HepG2 (cell line): ENCODE data around the gene ATP9B. TPM values are rescaled to one million over a fixed set of nuclear protein-coding genes. Genes with fewer than 3 reads are reported as not detected.

Experiments
- MYC ChIP-seq: sonication (generic); formaldehyde crosslinking; IDR thresholded peaks from 2 replicates; pipeline ENCODE4 v1.9.0; 2021; ENCODE audit warnings: missing genetic modification reagents, borderline replicate concordance
- NFATC3 ChIP-seq: sonication (generic); formaldehyde crosslinking; IDR thresholded peaks from 2 replicates; pipeline ENCODE4 v1.5.1; 2020; ENCODE audit warnings: mild to moderate bottlenecking, missing genetic modification reagents
- NFE2 ChIP-seq: sonication (generic); formaldehyde crosslinking; IDR thresholded peaks from 2 replicates; pipeline ENCODE4 v1.4.0; 2020; ENCODE audit warnings: missing genetic modification reagents
- NONO ChIP-seq, 2 experiments: fragments of 450-650 bp in 1 of 2; sonication (generic) in 1 of 2; formaldehyde crosslinking in 1 of 2; IDR thresholded peaks in 1 of 2; conservative IDR thresholded peaks in 1 of 2; 2 replicates each; pipeline versions ENCODE4 v1.6.1 to v1.8.0; 2017 to 2022; ENCODE audit warnings: mild to moderate bottlenecking in 1 of 2, missing genetic modification reagents in 1 of 2, moderate library complexity in 1 of 2
- SCMH1 ChIP-seq: sonication (generic); formaldehyde crosslinking; IDR thresholded peaks from 2 replicates; pipeline ENCODE4 v1.9.0; 2021; ENCODE audit warnings: missing genetic modification reagents, mild to moderate bottlenecking, borderline replicate concordance
- SOX6 ChIP-seq, 2 experiments: fragments of 450-650 bp in 1 of 2; sonication (generic) in 1 of 2; formaldehyde crosslinking in 1 of 2; IDR thresholded peaks; 2 replicates each; pipeline versions ENCODE4 v1.4.0 to v1.6.1; 2017 to 2020; ENCODE audit warnings: antibody characterized with exemption in 1 of 2, mild to moderate bottlenecking in 1 of 2, missing genetic modification reagents in 1 of 2
- TMF1 ChIP-seq: sonication (generic); formaldehyde crosslinking; IDR thresholded peaks from 2 replicates; pipeline ENCODE4 v1.8.1; 2022; ENCODE audit warnings: low read depth, missing genetic modification reagents
- XBP1 ChIP-seq: sonication (generic); formaldehyde crosslinking; IDR thresholded peaks from 2 replicates; pipeline ENCODE4 v1.5.0; 2020; ENCODE audit warnings: missing genetic modification reagents
- ZKSCAN1 ChIP-seq: fragments of 150-350 bp; IDR thresholded peaks from 2 replicates; pipeline ENCODE4 v1.6.1; 2014; ENCODE audit warnings: low read length
- ZNF138 ChIP-seq: sonication (generic); formaldehyde crosslinking; IDR thresholded peaks from 2 replicates; pipeline ENCODE4 v1.5.0; 2020; ENCODE audit warnings: mild to moderate bottlenecking, low read depth, missing genetic modification reagents
- ZNF468 ChIP-seq: sonication (generic); formaldehyde crosslinking; IDR thresholded peaks from 2 replicates; pipeline ENCODE4 v1.8.0; 2022; ENCODE audit warnings: mild to moderate bottlenecking, moderate library complexity, missing genetic modification reagents
- ZNF850 ChIP-seq: sonication (generic); formaldehyde crosslinking; conservative IDR thresholded peaks from 2 replicates; pipeline ENCODE4 v1.9.0; 2021; ENCODE audit warnings: mild to moderate bottlenecking, missing genetic modification reagents
- polyA plus RNA-seq, 8 experiments: library from polyadenylated mRNA; depleted of rRNA in 3 of 8; stranded (reverse) in 7 of 8; unstranded in 1 of 8; fragments of >200 nt; fragmentation: Illumina TruSeq in 4 of 8; extraction: Trizol in 4 of 8; gene quantifications; 2 replicates each; pipeline versions ENCODE4 v1.2.1 to v1.2.3, GENCODE V29; 2011 to 2016; ENCODE audit warnings: low read depth in 4 of 8, missing spikeins in 1 of 8, mixed read lengths in 1 of 8; ENCODE audit not compliant: insufficient read depth in 1 of 8
- total RNA-seq, 5 experiments: library from RNA; depleted of rRNA; stranded (reverse); fragments of >200 nt; fragmentation: Illumina TruSeq; extraction: Trizol; gene quantifications; 2 replicates each; pipeline ENCODE4 v1.2.3, GENCODE V29; 2016; ENCODE audit warnings: low read depth in 1 of 5
- TF ChIP-seq, protein P1 (sequence below): sonication (generic); formaldehyde crosslinking; IDR thresholded peaks from 2 replicates; pipeline ENCODE4 v1.8.1; 2023; ENCODE audit warnings: mild to moderate bottlenecking, missing genetic modification reagents, borderline replicate concordance
- TF ChIP-seq, protein P2 (sequence below): sonication (generic); formaldehyde crosslinking; IDR thresholded peaks from 2 replicates; pipeline ENCODE4 v1.4.0; 2020; ENCODE audit warnings: mild to moderate bottlenecking, missing genetic modification reagents
- TF ChIP-seq, protein P3 (sequence below): sonication (generic); formaldehyde crosslinking; IDR thresholded peaks from 2 replicates; pipeline ENCODE4 v1.5.0; 2020; ENCODE audit warnings: missing genetic modification reagents
- TF ChIP-seq, protein P4 (sequence below): sonication (generic); formaldehyde crosslinking; conservative IDR thresholded peaks from 2 replicates; pipeline ENCODE4 v1.8.1; 2023; ENCODE audit warnings: missing genetic modification reagents
- TF ChIP-seq, protein P5 (sequence below): sonication (generic); formaldehyde crosslinking; IDR thresholded peaks from 2 replicates; pipeline ENCODE4 v1.9.0; 2022; ENCODE audit warnings: low read depth, missing genetic modification reagents
- TF ChIP-seq, protein P6 (sequence below): sonication (generic); formaldehyde crosslinking; IDR thresholded peaks from 2 replicates; pipeline ENCODE4 v1.5.0; 2020; ENCODE audit warnings: mild to moderate bottlenecking, missing genetic modification reagents
- TF ChIP-seq, protein P7 (sequence below): sonication (generic); formaldehyde crosslinking; IDR thresholded peaks from 2 replicates; pipeline ENCODE4 v1.5.0; 2020; ENCODE audit warnings: missing genetic modification reagents, mild to moderate bottlenecking, borderline replicate concordance

ATP9B gene
- total and polyA plus RNA-seq, 2 of the 13 experiments (the other 11 are each of a cell fraction or from before 2014, with no cell fraction given) = 10.8 to 11.3 TPM

DNA sequence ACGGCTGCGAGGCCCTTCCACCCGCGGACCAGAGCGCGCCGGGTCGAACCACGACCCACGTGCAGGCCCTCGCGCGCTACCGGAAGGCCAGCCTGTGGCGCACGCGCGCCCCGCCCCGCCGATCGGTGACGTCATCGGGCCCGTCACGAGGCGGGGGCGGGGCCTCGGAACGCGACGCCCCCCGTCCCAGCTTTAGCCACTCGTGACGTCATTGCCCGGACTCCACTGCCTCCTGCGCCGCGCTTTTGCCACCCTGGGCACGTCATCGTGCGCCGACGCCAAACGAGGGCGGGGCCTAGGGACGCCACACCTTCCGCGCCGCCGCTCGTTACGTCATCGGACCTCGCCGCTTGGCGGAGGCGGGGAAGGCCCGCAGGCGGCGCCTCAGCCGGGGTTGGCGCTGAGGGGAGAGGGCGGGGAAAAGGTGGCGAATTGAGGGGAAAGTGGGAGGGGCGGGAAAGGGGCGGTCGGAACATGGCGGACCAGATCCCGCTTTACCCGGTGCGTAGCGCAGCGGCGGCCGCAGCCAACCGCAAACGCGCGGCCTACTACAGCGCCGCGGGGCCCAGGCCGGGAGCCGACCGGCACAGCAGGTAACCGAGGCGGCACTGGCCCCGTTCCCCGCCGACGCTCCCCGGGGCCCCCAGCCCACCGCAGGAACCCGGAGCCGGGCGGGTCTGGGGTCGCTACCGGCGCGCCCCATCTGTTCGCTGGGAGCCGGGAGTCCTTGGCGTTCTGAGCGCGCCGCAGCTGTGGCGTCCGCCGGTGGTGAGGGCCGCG lies at the start of gene ATP9B (continued):
- TF ChIP-seq SOX6 (IDR thresholded peaks at IDR 0.05) (no peak), SOX6 (CRISPR knock-in tag; IDR thresholded peaks at IDR 0.05) (peak; percentile 40; the same call in 1 of the 2 replicates), ZNF468 (CRISPR knock-in tag) (0 out of 2 replicates have a peak, but pooled peaks have one; percentile 47), MYC (CRISPR knock-in tag) (0 out of 2 replicates have a peak, but pooled peaks have one; percentile 35), NFE2 (CRISPR knock-in tag) (no peak), XBP1 (CRISPR knock-in tag) (no peak), SCMH1 (CRISPR knock-in tag) (no peak), NFATC3 (CRISPR knock-in tag) (no peak), NONO (IDR thresholded peaks at IDR 0.05) (no peak), NONO (CRISPR knock-in tag; conservative IDR thresholded peaks at IDR 0.05) (peak; percentile 84), TMF1 (CRISPR knock-in tag) (no peak), ZNF850 (CRISPR knock-in tag) (no peak), ZKSCAN1 (no peak), ZNF138 (peak; percentile 60; the same call in 1 of the 2 replicates)
- TF ChIP-seq, protein P1, sequence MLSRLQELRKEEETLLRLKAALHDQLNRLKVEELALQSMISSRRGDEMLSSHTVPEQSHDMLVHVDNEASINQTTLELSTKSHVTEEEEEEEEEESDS (CRISPR knock-in tag) = no peak
- TF ChIP-seq, protein P2, sequence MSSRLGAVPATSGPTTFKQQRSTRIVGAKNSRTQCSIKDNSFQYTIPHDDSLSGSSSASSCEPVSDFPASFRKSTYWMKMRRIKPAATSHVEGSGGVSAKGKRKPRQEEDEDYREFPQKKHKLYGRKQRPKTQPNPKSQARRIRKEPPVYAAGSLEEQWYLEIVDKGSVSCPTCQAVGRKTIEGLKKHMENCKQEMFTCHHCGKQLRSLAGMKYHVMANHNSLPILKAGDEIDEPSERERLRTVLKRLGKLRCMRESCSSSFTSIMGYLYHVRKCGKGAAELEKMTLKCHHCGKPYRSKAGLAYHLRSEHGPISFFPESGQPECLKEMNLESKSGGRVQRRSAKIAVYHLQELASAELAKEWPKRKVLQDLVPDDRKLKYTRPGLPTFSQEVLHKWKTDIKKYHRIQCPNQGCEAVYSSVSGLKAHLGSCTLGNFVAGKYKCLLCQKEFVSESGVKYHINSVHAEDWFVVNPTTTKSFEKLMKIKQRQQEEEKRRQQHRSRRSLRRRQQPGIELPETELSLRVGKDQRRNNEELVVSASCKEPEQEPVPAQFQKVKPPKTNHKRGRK (CRISPR knock-in tag) = no peak
- TF ChIP-seq, protein P3, sequence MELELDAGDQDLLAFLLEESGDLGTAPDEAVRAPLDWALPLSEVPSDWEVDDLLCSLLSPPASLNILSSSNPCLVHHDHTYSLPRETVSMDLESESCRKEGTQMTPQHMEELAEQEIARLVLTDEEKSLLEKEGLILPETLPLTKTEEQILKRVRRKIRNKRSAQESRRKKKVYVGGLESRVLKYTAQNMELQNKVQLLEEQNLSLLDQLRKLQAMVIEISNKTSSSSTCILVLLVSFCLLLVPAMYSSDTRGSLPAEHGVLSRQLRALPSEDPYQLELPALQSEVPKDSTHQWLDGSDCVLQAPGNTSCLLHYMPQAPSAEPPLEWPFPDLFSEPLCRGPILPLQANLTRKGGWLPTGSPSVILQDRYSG = no peak
- TF ChIP-seq, protein P4, sequence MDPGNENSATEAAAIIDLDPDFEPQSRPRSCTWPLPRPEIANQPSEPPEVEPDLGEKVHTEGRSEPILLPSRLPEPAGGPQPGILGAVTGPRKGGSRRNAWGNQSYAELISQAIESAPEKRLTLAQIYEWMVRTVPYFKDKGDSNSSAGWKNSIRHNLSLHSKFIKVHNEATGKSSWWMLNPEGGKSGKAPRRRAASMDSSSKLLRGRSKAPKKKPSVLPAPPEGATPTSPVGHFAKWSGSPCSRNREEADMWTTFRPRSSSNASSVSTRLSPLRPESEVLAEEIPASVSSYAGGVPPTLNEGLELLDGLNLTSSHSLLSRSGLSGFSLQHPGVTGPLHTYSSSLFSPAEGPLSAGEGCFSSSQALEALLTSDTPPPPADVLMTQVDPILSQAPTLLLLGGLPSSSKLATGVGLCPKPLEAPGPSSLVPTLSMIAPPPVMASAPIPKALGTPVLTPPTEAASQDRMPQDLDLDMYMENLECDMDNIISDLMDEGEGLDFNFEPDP (CRISPR knock-in tag) = no peak
- TF ChIP-seq, protein P5, sequence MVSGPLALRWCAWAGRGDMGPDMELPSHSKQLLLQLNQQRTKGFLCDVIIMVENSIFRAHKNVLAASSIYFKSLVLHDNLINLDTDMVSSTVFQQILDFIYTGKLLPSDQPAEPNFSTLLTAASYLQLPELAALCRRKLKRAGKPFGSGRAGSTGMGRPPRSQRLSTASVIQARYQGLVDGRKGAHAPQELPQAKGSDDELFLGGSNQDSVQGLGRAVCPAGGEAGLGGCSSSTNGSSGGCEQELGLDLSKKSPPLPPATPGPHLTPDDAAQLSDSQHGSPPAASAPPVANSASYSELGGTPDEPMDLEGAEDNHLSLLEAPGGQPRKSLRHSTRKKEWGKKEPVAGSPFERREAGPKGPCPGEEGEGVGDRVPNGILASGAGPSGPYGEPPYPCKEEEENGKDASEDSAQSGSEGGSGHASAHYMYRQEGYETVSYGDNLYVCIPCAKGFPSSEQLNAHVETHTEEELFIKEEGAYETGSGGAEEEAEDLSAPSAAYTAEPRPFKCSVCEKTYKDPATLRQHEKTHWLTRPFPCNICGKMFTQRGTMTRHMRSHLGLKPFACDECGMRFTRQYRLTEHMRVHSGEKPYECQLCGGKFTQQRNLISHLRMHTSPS (CRISPR knock-in tag) = no peak
- TF ChIP-seq, protein P6, sequence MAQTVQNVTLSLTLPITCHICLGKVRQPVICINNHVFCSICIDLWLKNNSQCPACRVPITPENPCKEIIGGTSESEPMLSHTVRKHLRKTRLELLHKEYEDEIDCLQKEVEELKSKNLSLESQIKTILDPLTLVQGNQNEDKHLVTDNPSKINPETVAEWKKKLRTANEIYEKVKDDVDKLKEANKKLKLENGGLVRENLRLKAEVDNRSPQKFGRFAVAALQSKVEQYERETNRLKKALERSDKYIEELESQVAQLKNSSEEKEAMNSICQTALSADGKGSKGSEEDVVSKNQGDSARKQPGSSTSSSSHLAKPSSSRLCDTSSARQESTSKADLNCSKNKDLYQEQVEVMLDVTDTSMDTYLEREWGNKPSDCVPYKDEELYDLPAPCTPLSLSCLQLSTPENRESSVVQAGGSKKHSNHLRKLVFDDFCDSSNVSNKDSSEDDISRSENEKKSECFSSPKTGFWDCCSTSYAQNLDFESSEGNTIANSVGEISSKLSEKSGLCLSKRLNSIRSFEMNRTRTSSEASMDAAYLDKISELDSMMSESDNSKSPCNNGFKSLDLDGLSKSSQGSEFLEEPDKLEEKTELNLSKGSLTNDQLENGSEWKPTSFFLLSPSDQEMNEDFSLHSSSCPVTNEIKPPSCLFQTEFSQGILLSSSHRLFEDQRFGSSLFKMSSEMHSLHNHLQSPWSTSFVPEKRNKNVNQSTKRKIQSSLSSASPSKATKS = no peak
- TF ChIP-seq, protein P7, sequence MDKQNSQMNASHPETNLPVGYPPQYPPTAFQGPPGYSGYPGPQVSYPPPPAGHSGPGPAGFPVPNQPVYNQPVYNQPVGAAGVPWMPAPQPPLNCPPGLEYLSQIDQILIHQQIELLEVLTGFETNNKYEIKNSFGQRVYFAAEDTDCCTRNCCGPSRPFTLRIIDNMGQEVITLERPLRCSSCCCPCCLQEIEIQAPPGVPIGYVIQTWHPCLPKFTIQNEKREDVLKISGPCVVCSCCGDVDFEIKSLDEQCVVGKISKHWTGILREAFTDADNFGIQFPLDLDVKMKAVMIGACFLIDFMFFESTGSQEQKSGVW (CRISPR knock-in tag) = no peak
